Mucosa of descending colon (tissue), 3 donors: ENCODE results near the gene KRTAP5-1. TPM values are rescaled to one million over a fixed set of nuclear protein-coding genes. Genes with fewer than 3 reads are reported as not detected.

Source experiments
- ATAC-seq: fragments of 200-7000 bp; cut with Tn5 transposase; one replicate; pipeline ENCODE4 v1.9.1; 2020; ENCODE audit warnings: mild to moderate bottlenecking, moderate library complexity
- DNase-seq, 3 donors: peaks; one replicate each; pipeline ENCODE4 v3.0.0-alpha.2; 2020
- H3K36me3 ChIP-seq: fragments of 200-600 bp; one replicate; pipeline ENCODE4 v1.8.0; 2021; ENCODE audit warnings: low read depth, mild to moderate bottlenecking
- H3K4me1 ChIP-seq: fragments of 200-600 bp; one replicate; pipeline ENCODE4 v1.8.0; 2021; ENCODE audit warnings: low read depth, mild to moderate bottlenecking
- H3K4me3 ChIP-seq: fragments of 200-600 bp; one replicate; pipeline ENCODE4 v1.8.0; 2021; ENCODE audit warnings: mild to moderate bottlenecking
- H3K9me3 ChIP-seq: fragments of 200-600 bp; one replicate; pipeline ENCODE4 v1.8.0; 2021; ENCODE audit warnings: mild to moderate bottlenecking
- intact Hi-C, 2 donors: fragments of 100-400 bp; cut with DNase I in 1 of 2; cut with micrococcal nuclease in 1 of 2; formaldehyde crosslinking; loops; one replicate each; pipeline versions ENCODE4 v1.11.0 to v1.11.1; 2022; cut with DNase I, micrococcal nuclease
- total RNA-seq, 3 donors: library from RNA; stranded (reverse); fragmentation: NEBNext Ultra II Directional in 2 of 3; extraction: Animal tissue kit (Norgen Biotek cat#: 25700) in 2 of 3; gene quantifications; one replicate each; pipeline versions ENCODE4 v1.2.1 to v1.2.4, GENCODE V29; 2021 to 2023
- TF ChIP-seq, protein P1 (sequence below): fragments of 200-600 bp; IDR thresholded peaks from one replicate; pipeline ENCODE4 v1.8.0; 2022; ENCODE audit warnings: antibody characterized with exemption, mild to moderate bottlenecking
- donor health status: DM: no; HTN: no; CAD: no; lungs with moderate emphysema.
- donor health status: DM: no; HTN: no; CAD: no.
- donor health status: DM: no; HTN: yes; CAD: no.

Gene KRTAP5-1
- total RNA-seq, 3 donors from 2014 or later, result not detected

DNA sequence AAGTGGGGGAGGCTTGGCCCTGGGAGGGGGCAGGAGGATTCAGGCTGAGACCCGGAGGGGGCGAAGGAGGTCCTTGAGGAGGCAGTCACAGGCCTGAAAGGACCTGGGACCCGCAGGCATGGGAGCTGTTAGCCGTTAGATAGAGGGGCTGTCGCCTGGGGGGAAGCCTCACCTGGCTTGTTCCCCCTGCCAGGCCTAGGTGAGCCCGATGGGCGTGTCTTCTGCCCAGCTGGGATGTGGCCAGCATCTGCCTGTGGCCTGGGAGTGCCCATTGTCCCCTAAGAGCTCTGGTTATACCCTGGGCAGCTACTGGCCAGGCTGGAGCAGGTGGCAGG is 11.2 kb downstream of the KRTAP5-1 start:
- Histone ChIP-seq H3K4me1 (peaks cover 42% of the 10 kb centered on the region), H3K4me3 (peak overlapping the region; percentile 16), H3K36me3 (no peaks in the 10 kb centered on the region), H3K9me3 (no peaks in the 10 kb centered on the region)
- intact Hi-C loops, result no loop called here
- TF ChIP-seq, protein P1, sequence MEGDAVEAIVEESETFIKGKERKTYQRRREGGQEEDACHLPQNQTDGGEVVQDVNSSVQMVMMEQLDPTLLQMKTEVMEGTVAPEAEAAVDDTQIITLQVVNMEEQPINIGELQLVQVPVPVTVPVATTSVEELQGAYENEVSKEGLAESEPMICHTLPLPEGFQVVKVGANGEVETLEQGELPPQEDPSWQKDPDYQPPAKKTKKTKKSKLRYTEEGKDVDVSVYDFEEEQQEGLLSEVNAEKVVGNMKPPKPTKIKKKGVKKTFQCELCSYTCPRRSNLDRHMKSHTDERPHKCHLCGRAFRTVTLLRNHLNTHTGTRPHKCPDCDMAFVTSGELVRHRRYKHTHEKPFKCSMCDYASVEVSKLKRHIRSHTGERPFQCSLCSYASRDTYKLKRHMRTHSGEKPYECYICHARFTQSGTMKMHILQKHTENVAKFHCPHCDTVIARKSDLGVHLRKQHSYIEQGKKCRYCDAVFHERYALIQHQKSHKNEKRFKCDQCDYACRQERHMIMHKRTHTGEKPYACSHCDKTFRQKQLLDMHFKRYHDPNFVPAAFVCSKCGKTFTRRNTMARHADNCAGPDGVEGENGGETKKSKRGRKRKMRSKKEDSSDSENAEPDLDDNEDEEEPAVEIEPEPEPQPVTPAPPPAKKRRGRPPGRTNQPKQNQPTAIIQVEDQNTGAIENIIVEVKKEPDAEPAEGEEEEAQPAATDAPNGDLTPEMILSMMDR, result no peak
- peak; percentile 82 to 89 (median 89) for DNase-seq
- peak; percentile 70 for ATAC-seq

DNA sequence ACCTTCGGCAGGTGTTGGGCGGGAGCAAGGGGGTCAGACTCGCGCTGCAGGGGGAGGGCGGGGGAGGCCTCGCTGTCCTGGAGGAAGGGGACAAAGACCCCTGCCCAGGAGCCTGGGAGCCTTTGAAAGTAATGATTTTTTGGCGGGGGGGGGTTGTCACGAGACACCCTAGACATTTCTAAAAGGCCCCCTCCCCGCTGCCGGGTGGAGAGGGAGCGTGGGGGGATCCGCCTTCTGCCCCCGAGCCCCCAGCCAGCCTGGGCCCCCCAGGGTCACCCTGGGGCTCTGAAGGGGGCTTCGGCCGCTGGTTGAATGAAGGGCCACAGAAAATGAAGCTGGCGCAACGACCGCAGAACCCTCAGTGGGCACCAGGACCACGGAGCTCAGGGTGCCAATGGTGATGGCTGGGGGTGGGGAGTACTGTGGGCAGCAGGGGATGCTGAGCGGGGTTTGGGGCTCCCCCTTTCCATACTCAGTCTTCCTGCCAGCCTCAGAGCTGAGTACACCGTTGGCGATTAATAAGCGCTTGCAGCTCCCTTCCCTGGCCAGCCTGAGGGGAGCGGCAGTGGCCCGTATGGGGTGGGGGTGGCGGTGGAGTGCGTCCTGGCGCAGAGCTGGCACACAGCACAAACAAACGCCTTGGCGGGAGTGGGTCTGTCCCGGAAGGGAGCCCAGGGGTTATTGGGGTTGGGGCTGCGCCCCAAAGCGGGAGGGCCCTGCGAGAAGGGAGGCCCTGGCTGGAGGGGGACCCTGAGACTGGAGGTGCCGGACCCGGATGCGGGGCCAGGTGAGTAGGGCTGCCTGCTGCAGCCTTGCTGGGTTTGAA is 11.8 kb downstream of the KRTAP5-1 start:
- H3K9me3 ChIP-seq, result no peaks in the 10 kb centered on the region
- peak overlapping the region; percentile 72 for H3K4me3 ChIP-seq
- peak; percentile 67 to 83 (median 82) for DNase-seq
- H3K36me3 ChIP-seq, result no peaks in the 10 kb centered on the region
- TF ChIP-seq, protein P1, result no peak
- peaks cover 47% of the 10 kb centered on the region for H3K4me1 ChIP-seq
- intact Hi-C loops, result no loop called here
- peak; percentile 47 for ATAC-seq

- intact Hi-C loops, result no loop called here
- H3K4me1 ChIP-seq, result peaks cover 47% of the 10 kb centered on the region
Observed at GRCh38 chr11:1572197-1573076, 12.6 kb downstream of the KRTAP5-1 start, which contains the start of gene DUSP8. Gene DUSP8, minus strand, starts transcription at chr11:1572271. Its CDS starts 6,445 bp downstream, at chr11:1565826.

GRCh38 chr11:1571760-1572196 is 13.3 kb downstream of the KRTAP5-1 start:
- H3K36me3 ChIP-seq, result no peaks in the 10 kb centered on the region

More at GRCh38 chr11:1572197-1573076, 12.6 kb downstream of the KRTAP5-1 start, which contains the start of gene DUSP8:
- Histone ChIP-seq H3K36me3 (no peaks in the 10 kb centered on the region), H3K4me3 (peak within 1 kb of the TSS; percentile 72), H3K9me3 (no peaks in the 10 kb centered on the region)
- ATAC-seq (peak; percentile 53), DNase-seq (peak; percentile 93 to 96 (median 95))
- TF ChIP-seq, protein P1, result no peak

More at GRCh38 chr11:1571760-1572196, 13.3 kb downstream of the KRTAP5-1 start:
- Histone ChIP-seq H3K4me1 (peaks cover 47% of the 10 kb centered on the region), H3K9me3 (no peaks in the 10 kb centered on the region), H3K4me3 (peak overlapping the region; percentile 18)
- TF ChIP-seq, protein P1, result no peak
- intact Hi-C loops, result no loop called here
- DNase-seq (no peak), ATAC-seq (no peak)
